Subcutaneous abdominal adipose tissue (tissue), 5 donors: ENCODE data around the gene IGLL1.
A peak's percentile ranks its signal among the peaks of the same experiment; 100 is the strongest.
"Not testable (repeated sequence)": the region's sequence is repeated elsewhere in the genome, so short reads cannot be mapped to it uniquely, and the experiment has no call there.

Source experiments
- H3K27ac ChIP-seq: one replicate; pipeline ENCODE4 v1.7.0; 2013; ENCODE audit warnings: low read depth, mild to moderate bottlenecking, inconsistent platforms, low read length, moderate library complexity
- H3K27me3 ChIP-seq, 5 donors: one replicate each; pipeline ENCODE4 v1.7.0; 2013; ENCODE audit warnings: low read length in 5 of 5, inconsistent platforms in 1 of 5; ENCODE audit not compliant: control insufficient read depth in 5 of 5, insufficient read depth in 4 of 5
- H3K36me3 ChIP-seq, 5 donors: one replicate each; pipeline ENCODE4 v1.7.0; 2013; ENCODE audit warnings: low read length in 5 of 5; ENCODE audit not compliant: control insufficient read depth in 5 of 5, insufficient read depth in 5 of 5
- H3K4me1 ChIP-seq, 5 donors: one replicate each; pipeline ENCODE4 v1.7.0; 2013; ENCODE audit warnings: low read length in 5 of 5, mild to moderate bottlenecking in 3 of 5, moderate library complexity in 1 of 5; ENCODE audit not compliant: control insufficient read depth in 5 of 5, insufficient read depth in 5 of 5
- H3K4me3 ChIP-seq, 5 donors: one replicate each; pipeline ENCODE4 v1.7.0; 2013; ENCODE audit warnings: low read length in 5 of 5, low read depth in 1 of 5
- H3K9ac ChIP-seq, 5 donors: one replicate each; pipeline ENCODE4 v1.7.0; 2013; ENCODE audit warnings: low read length in 5 of 5, mild to moderate bottlenecking in 4 of 5, moderate library complexity in 3 of 5
- H3K9me3 ChIP-seq, 5 donors: one replicate each; pipeline ENCODE4 v1.7.0; 2013; ENCODE audit warnings: low read length in 5 of 5; ENCODE audit not compliant: control insufficient read depth in 5 of 5
- donor health status: healthy.
- donor health status: healthy.
- donor health status: healthy.
- donor health status: healthy.
- donor health status: healthy.

The IGLL1 gene

DNA sequence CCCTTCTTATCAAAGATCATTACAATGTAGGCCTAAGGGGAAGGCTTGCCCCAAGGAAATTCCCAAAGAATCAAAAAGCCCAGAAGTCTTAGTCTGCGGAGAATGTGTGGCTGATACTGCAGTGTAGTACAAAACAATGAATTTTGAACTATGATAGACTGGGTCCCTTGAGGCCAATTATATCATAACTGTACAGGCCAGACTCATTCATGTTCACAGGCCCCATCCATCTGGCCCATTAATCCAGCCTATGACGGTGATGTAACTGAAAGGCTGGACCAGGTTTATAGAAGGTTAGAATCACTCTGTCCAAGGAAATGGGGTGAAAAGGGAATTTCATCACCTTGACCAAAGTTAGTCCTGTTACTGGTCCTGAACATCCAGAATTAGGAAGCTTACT lies 35.2 kb downstream of the IGLL1 start:
- Histone ChIP-seq H3K27me3 (no peaks in the 10 kb centered on the region), H3K36me3 (no peaks in the 10 kb centered on the region), H3K9ac (no peak overlapping the region), H3K4me3 (no peak overlapping the region), H3K4me1 (no peaks in the 10 kb centered on the region), H3K27ac (no peak overlapping the region), H3K9me3 (peaks cover 0 to 5% (median 0%) of the 10 kb centered on the region in 5 donors)

DNA sequence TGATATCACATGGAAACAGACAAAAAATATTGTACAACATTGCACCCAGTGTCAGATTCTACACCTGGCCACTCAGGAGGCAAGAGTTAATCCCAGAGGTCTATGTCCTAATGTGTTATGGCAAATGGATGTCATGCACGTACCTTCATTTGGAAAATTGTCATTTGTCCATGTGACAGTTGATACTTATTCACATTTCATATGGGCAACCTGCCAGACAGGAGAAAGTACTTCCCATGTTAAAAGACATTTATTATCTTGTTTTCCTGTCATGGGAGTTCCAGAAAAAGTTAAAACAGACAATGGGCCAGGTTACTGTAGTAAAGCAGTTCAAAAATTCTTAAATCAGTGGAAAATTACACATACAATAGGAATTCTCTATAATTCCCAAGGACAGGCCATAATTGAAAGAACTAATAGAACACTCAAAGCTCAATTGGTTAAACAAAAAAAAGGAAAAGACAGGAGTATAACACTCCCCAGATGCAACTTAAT lies 36.5 kb downstream of the IGLL1 start:
- not testable (repeated sequence) for H3K9me3 ChIP-seq, H3K27me3 ChIP-seq, H3K27ac ChIP-seq, H3K36me3 ChIP-seq, H3K4me1 ChIP-seq, H3K9ac ChIP-seq, H3K4me3 ChIP-seq

DNA sequence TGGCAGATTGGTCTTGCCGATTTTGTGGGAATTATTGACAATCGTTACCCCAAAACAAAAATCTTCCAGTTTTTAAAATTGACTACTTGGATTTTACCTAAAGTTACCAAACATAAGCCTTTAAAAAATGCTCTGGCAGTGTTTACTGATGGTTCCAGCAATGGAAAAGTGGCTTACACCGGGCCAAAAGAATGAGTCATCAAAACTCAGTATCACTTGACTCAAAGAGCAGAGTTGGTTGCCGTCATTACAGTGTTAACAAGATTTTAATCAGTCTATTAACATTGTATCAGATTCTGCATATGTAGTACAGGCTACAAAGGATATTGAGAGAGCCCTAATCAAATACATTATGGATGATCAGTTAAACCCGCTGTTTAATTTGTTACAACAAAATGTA lies 37.2 kb downstream of the IGLL1 start:
- Histone ChIP-seq H3K27ac (no peak overlapping the region), H3K27me3 (no peaks in the 10 kb centered on the region), H3K9ac (no peak overlapping the region), H3K4me3 (no peak overlapping the region), H3K9me3 (peaks cover 0 to 2% (median 0%) of the 10 kb centered on the region in 5 donors), H3K36me3 (no peaks in the 10 kb centered on the region), H3K4me1 (peaks cover 1 to 13% (median 9%) of the 10 kb centered on the region in 5 donors)

DNA sequence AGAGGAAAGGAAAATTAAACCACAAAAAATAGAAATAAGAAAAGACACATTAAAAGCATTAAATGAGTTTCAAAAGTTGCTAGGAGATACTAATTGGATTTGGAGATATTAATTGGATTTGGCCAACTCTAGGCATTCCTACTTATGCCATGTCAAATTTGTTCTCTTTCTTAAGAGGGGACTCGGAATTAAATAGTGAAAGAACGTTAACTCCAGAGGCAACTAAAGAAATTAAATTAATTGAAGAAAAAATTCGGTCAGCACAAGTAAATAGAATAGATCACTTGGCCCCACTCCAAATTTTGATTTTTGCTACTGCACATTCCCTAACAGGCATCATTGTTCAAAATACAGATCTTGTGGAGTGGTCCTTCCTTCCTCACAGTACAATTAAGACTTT lies 37.7 kb downstream of the IGLL1 start:
- peaks cover 1 to 18% (median 14%) of the 10 kb centered on the region in 5 donors for H3K4me1 ChIP-seq
- not testable (repeated sequence) for H3K27me3 ChIP-seq, H3K36me3 ChIP-seq, H3K9ac ChIP-seq, H3K27ac ChIP-seq, H3K4me3 ChIP-seq, H3K9me3 ChIP-seq

DNA sequence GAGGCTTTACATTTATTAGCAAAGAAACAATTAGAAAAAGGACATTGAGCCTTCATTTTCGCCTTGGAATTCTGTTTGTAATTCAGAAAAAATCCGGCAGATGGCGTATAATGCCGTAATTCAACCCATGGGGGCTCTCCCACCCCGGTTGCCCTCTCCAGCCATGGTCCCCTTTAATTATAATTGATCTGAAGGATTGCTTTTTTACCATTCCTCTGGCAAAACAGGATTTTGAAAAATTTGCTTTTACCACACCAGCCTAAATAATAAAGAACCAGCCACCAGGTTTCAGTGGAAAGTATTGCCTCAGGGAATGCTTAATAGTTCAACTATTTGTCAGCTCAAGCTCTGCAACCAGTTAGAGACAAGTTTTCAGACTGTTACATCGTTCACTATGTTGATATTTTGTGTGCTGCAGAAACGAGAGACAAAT lies 38.2 kb downstream of the IGLL1 start:
- not testable (repeated sequence) for H3K9me3 ChIP-seq, H3K9ac ChIP-seq, H3K4me3 ChIP-seq, H3K27ac ChIP-seq, H3K27me3 ChIP-seq, H3K36me3 ChIP-seq
- peaks cover 1 to 20% (median 15%) of the 10 kb centered on the region in 5 donors for H3K4me1 ChIP-seq

DNA sequence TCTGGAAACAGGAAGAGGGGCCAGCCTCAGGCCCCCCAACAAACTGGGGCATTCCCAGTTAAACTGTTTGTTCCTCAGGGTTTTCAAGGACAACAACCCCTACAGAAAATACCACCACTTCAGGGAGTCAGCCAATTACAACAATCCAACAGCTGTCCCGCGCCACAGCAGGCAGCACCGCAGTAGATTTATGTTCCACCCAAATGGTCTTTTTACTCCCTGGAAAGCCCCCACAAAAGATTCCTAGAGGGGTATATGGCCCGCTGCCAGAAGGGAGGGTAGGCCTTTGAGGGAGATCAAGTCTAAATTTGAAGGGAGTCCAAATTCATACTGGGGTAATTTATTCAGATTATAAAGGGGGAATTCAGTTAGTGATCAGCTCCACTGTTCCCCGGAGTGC lies 39.3 kb downstream of the IGLL1 start:
- H3K9ac ChIP-seq, H3K27me3 ChIP-seq, H3K27ac ChIP-seq, H3K36me3 ChIP-seq, H3K9me3 ChIP-seq, H3K4me3 ChIP-seq: not testable (repeated sequence)
- H3K4me1 ChIP-seq, result peaks cover 1 to 20% (median 15%) of the 10 kb centered on the region in 5 donors

DNA sequence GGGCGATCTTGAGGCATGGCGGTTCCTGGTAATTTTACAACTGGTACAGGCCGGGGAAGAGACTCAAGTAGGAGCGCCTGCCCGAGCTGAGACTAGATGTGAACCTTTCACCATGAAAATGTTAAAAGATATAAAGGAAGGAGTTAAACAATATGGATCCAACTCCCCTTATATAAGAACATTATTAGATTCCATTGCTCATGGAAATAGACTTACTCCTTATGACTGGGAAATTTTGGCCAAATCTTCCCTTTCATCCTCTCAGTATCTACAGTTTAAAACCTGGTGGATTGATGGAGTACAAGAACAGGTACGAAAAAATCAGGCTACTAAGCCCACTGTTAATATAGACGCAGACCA lies 40.3 kb downstream of the IGLL1 start:
- not testable (repeated sequence) for H3K36me3 ChIP-seq, H3K27ac ChIP-seq, H3K27me3 ChIP-seq, H3K9me3 ChIP-seq, H3K4me3 ChIP-seq, H3K9ac ChIP-seq
- H3K4me1 ChIP-seq, result peaks cover 1 to 20% (median 15%) of the 10 kb centered on the region in 5 donors

DNA sequence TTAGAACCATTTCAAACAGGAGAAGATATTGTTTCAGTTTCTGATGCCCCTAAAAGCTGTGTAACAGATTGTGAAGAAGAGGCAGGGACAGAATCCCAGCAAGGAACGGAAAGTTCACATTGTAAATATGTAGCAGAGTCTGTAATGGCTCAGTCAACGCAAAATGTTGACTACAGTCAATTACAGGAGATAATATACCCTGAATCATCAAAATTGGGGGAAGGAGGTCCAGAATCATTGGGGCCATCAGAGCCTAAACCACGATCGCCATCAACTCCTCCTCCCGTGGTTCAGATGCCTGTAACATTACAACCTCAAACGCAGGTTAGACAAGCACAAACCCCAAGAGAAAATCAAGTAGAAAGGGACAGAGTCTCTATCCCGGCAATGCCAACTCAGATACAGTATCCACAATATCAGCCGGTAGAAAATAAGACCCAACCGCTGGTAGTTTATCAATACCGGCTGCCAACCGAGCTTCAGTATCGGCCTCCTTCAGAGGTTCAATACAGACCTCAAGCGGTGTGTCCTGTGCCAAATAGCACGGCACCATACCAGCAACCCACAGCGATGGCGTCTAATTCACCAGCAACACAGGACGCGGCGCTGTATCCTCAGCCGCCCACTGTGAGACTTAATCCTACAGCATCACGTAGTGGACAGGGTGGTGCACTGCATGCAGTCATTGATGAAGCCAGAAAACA lies 40.8 kb downstream of the IGLL1 start:
- no peaks in the 10 kb centered on the region for H3K9me3 ChIP-seq
- H3K9ac ChIP-seq, result no peak overlapping the region
- no peaks in the 10 kb centered on the region for H3K36me3 ChIP-seq
- H3K27me3 ChIP-seq, result peaks cover 0 to 4% (median 0%) of the 10 kb centered on the region in 5 donors
- H3K4me1 ChIP-seq, result peaks cover 1 to 20% (median 15%) of the 10 kb centered on the region in 5 donors
- no peak overlapping the region for H3K27ac ChIP-seq
- H3K4me3 ChIP-seq, result peak overlapping the region in 4 of 5 donors; percentile 13 to 29 (median 15)

DNA sequence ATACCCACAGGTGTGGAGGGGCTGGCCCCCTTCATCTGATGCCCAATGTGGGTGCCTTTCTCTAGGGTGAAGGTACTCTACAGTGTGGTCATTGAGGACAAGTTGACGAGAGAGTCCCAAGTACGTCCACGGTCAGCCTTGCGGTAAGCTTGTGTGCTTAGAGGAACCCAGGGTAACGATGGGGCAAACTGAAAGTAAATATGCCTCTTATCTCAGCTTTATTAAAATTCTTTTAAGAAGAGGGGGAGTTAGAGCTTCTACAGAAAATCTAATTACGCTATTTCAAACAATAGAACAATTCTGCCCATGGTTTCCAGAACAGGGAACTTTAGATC lies 41.4 kb downstream of the IGLL1 start:
- not testable (repeated sequence) for H3K9ac ChIP-seq, H3K9me3 ChIP-seq, H3K27me3 ChIP-seq, H3K36me3 ChIP-seq, H3K27ac ChIP-seq, H3K4me3 ChIP-seq
- peaks cover 1 to 20% (median 15%) of the 10 kb centered on the region in 5 donors for H3K4me1 ChIP-seq

DNA sequence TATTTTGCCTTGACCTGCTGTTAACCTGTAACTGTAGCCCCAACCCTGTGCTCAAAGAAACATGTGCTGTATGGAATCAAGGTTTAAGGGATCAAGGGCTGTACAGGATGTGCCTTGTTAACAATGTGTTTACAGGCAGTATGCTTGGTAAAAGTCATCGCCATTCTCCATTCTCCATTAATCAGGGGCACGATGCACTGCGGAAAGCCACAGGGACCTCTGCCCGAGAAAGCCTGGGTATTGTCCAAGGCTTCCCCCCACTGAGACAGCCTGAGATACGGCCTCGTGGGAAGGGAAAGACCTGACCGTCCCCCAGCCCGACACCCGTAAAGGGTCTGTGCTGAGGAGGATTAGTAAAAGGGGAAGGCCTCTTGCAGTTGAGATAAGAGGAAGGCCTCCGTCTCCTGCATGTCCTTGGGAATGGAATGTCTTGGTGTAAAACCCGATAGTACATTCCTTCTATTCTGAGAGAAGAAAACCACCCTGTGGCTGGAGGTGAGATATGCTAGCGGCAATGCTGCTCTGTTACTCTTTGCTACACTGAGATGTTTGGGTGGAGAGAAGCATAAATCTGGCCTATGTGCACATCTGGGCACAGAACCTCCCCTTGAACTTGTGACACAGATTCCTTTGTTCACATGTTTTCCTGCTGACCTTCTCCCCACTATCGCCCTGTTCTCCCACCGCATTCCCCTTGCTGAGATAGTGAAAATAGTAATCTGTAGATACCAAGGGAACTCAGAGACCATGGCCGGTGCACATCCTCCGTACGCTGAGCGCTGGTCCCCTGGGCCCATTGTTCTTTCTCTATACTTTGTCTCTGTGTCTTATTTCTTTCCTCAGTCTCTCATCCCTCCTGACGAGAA lies 42.0 kb downstream of the IGLL1 start:
- not testable (repeated sequence) for H3K9ac ChIP-seq, H3K27ac ChIP-seq

More for the DNA sequence above, 42.0 kb downstream of the IGLL1 start:
- not testable (repeated sequence) for H3K36me3 ChIP-seq, H3K9me3 ChIP-seq, H3K27me3 ChIP-seq, H3K4me3 ChIP-seq
- H3K4me1 ChIP-seq, result peaks cover 1 to 20% (median 15%) of the 10 kb centered on the region in 5 donors
